HepG2 (cell line): ENCODE data around the gene PHLDB1. TPM values are rescaled to one million over a fixed set of nuclear protein-coding genes. Genes with fewer than 3 reads are reported as not detected.

ENCODE experiments used
- ATAC-seq: fragments of 200-7000 bp; cut with Tn5 transposase; 3 replicates; pipeline ENCODE4 v1.9.1; 2020; ENCODE audit warnings: mild to moderate bottlenecking, moderate library complexity
- BruUV-seq: library from RNA; stranded (reverse); fragments of 400-500 nt; replicated peaks from 2 replicates; lab custom pipeline; 2021; lab: Mats Ljungman, UMichigan
- CTCF ChIA-PET: fragments of 300-600 bp; formaldehyde crosslinking; extraction: SDS; loops from one replicate; lab custom pipeline; 2021; ENCODE audit warnings: low total read pairs, inconsistent platforms, low intra/inter-chr PET ratio; lab: Yijun Ruan, JAX
- POLR2A ChIA-PET: fragments of 350-600 bp; sonication (Branson Sonifier 250); formaldehyde crosslinking; loops from one replicate; lab custom pipeline; 2020; ENCODE audit warnings: antibody characterized with exemption, inconsistent platforms; lab: Yijun Ruan, JAX
- DNase-seq: peaks from one replicate; pipeline ENCODE4 v3.0.0-alpha.2; 2015; ENCODE audit warnings: low spot score
- FAIRE-seq: peaks from 3 replicates; lab custom pipeline; 2011; peaks lifted over from hg19 to GRCh38; lab: Jason Lieb, UNC
- H2AFZ ChIP-seq: one replicate; pipeline ENCODE4 v1.6.1; 2011; ENCODE audit warnings: low read length, inconsistent platforms
- H3K27ac ChIP-seq: fragments of 300-600 bp; 3 replicates; pipeline ENCODE4 v1.8.0; 2011; ENCODE audit warnings: mixed run types, mild to moderate bottlenecking, mixed read lengths, low read length, inconsistent platforms; ENCODE audit not compliant: insufficient read depth; ENCODE audit errors: extremely low read length
- H3K27me3 ChIP-seq, 2 experiments: fragments of 200-600 bp in 1 of 2; 2 replicates in 1 of 2; 3 replicates in 1 of 2; pipeline versions ENCODE4 v1.6.0 to v1.8.0; 2011; ENCODE audit warnings: low read length in 2 of 2, mild to moderate bottlenecking in 2 of 2, moderate library complexity in 2 of 2, inconsistent platforms in 1 of 2; ENCODE audit not compliant: insufficient read depth in 2 of 2, control insufficient read depth in 1 of 2
- H3K36me3 ChIP-seq, 2 experiments: fragments of 200-600 bp in 1 of 2; replicated peaks in 1 of 2; 2 replicates in 1 of 2; 3 replicates in 1 of 2; pipeline versions ENCODE4 v1.5.1 to v1.8.0; 2011; ENCODE audit warnings: low read length in 2 of 2, inconsistent platforms in 1 of 2; ENCODE audit not compliant: insufficient read depth in 2 of 2, control insufficient read depth in 1 of 2
- H3K4me1 ChIP-seq: 2 replicates; pipeline ENCODE4 v1.5.1; 2012; ENCODE audit warnings: low read length, inconsistent platforms; ENCODE audit not compliant: insufficient read depth
- H3K4me2 ChIP-seq: 2 replicates; pipeline ENCODE4 v1.6.0; 2011; ENCODE audit warnings: low read depth, low read length, inconsistent platforms
- H3K4me3 ChIP-seq, 3 experiments: fragments of 200-600 bp in 1 of 3; sonication (generic), shearing (Covaris generic) in 1 of 3; replicated peaks in 1 of 3; 2 replicates each; pipeline ENCODE4 v1.5.1; 2011 to 2016; ENCODE audit warnings: low read length in 3 of 3, inconsistent platforms in 2 of 3, low read depth in 2 of 3, mild to moderate bottlenecking in 2 of 3, control low read depth in 1 of 3, mixed read lengths in 1 of 3; ENCODE audit not compliant: insufficient read depth in 1 of 3
- H3K79me2 ChIP-seq: one replicate; pipeline ENCODE4 v1.6.1; 2011; ENCODE audit warnings: low read length, inconsistent platforms; ENCODE audit not compliant: insufficient read depth
- H3K9ac ChIP-seq: 2 replicates; pipeline ENCODE4 v1.6.0; 2011; ENCODE audit warnings: mild to moderate bottlenecking, low read depth, low read length, inconsistent platforms; ENCODE audit not compliant: insufficient read depth
- H3K9me3 ChIP-seq: 2 replicates; pipeline ENCODE4 v1.5.1; 2012; ENCODE audit warnings: mild to moderate bottlenecking, low read length
- H4K20me1 ChIP-seq: 2 replicates; pipeline ENCODE4 v1.6.0; 2011; ENCODE audit warnings: inconsistent platforms, mild to moderate bottlenecking, low read length, moderate library complexity; ENCODE audit not compliant: insufficient read depth
- MNT ChIP-seq: fragments of 450-650 bp; IDR thresholded peaks from 2 replicates; pipeline ENCODE4 v1.6.1; 2016
- MTA3 ChIP-seq: sonication (generic); formaldehyde crosslinking; IDR thresholded peaks from 2 replicates; pipeline ENCODE4 v1.4.0; 2020; ENCODE audit warnings: missing genetic modification reagents
- PATZ1 ChIP-seq: sonication (generic); formaldehyde crosslinking; IDR thresholded peaks from 2 replicates; pipeline ENCODE4 v1.4.0; 2020; ENCODE audit warnings: missing genetic modification reagents
- PAXIP1 ChIP-seq: sonication (generic); formaldehyde crosslinking; conservative IDR thresholded peaks from 2 replicates; pipeline ENCODE4 v1.4.0; 2020; ENCODE audit warnings: mild to moderate bottlenecking, missing genetic modification reagents, moderate library complexity
- REPIN1 ChIP-seq: sonication (generic); formaldehyde crosslinking; IDR thresholded peaks from 2 replicates; pipeline ENCODE4 v1.8.0; 2022; ENCODE audit warnings: missing genetic modification reagents, low read depth, mild to moderate bottlenecking, borderline replicate concordance
- XRCC5 ChIP-seq: fragments of 200-400 bp; formaldehyde crosslinking; optimal IDR thresholded peaks from 2 replicates; pipeline ENCODE3; 2017; ENCODE audit warnings: mild to moderate bottlenecking, low read length
- ZBTB7B ChIP-seq: sonication (generic); formaldehyde crosslinking; IDR thresholded peaks from 2 replicates; pipeline ENCODE4 v1.4.0; 2020; ENCODE audit warnings: missing genetic modification reagents
- ZNF101 ChIP-seq: sonication (generic); formaldehyde crosslinking; IDR thresholded peaks from 2 replicates; pipeline ENCODE4 v1.4.0; 2020; ENCODE audit warnings: mild to moderate bottlenecking, low read depth, missing genetic modification reagents, borderline replicate concordance
- ZNF234 ChIP-seq: sonication (generic); formaldehyde crosslinking; conservative IDR thresholded peaks from 2 replicates; pipeline ENCODE4 v1.5.1; 2020; ENCODE audit warnings: mild to moderate bottlenecking, missing genetic modification reagents
- ZNF614 ChIP-seq: IDR thresholded peaks from 2 replicates; pipeline ENCODE4 v1.6.1; 2018; ENCODE audit warnings: missing biosample characterization, missing genetic modification reagents, inconsistent platforms, borderline replicate concordance
- ZNF768 ChIP-seq: sonication (generic); formaldehyde crosslinking; IDR thresholded peaks from 2 replicates; pipeline ENCODE4 v1.4.0; 2020; ENCODE audit warnings: missing genetic modification reagents
- WGBS: methylation state at CpG from one replicate; pipeline ENCODE4 v1.1.6; 2017; ENCODE audit warnings: low lambda C conversion rate; 5-methylcytosine and 5-hydroxymethylcytosine counted together
- in situ Hi-C: cut with HindIII; loops from 2 replicates; pipeline ENCODE4 v1.10.0; 2017; ENCODE audit warnings: low pct_unique_long_range_greater_than_20kb; ENCODE audit not compliant: extremely low pct_ligation_motif_present
- intact Hi-C: fragments of 100-400 bp; cut with micrococcal nuclease; formaldehyde crosslinking; loops from one replicate; pipeline ENCODE4 v1.10.0; 2022; ENCODE audit not compliant: unreplicated experiment
- polyA plus RNA-seq, 8 experiments: library from polyadenylated mRNA; depleted of rRNA in 3 of 8; stranded (reverse) in 7 of 8; unstranded in 1 of 8; fragments of >200 nt; fragmentation: Illumina TruSeq in 4 of 8; extraction: Trizol in 4 of 8; gene quantifications; 2 replicates each; pipeline versions ENCODE4 v1.2.1 to v1.2.3, GENCODE V29; 2011 to 2016; ENCODE audit warnings: low read depth in 4 of 8, missing spikeins in 1 of 8, mixed read lengths in 1 of 8; ENCODE audit not compliant: insufficient read depth in 1 of 8
- total RNA-seq, 5 experiments: library from RNA; depleted of rRNA; stranded (reverse); fragments of >200 nt; fragmentation: Illumina TruSeq; extraction: Trizol; gene quantifications; 2 replicates each; pipeline ENCODE4 v1.2.3, GENCODE V29; 2016; ENCODE audit warnings: low read depth in 1 of 5
- TF ChIP-seq, protein P1 (sequence below): sonication (generic); formaldehyde crosslinking; IDR thresholded peaks from 2 replicates; pipeline ENCODE4 v1.4.0; 2020; ENCODE audit warnings: missing genetic modification reagents, borderline replicate concordance

PHLDB1 gene
- total and polyA plus RNA-seq, 2 of the 13 experiments (the other 11 are each of a cell fraction or from before 2014, with no cell fraction given): 13.8 to 14.2 TPM

- Histone ChIP-seq H3K27ac (no peak overlapping the region), H3K9ac (no peak overlapping the region), H3K4me2 (peak overlapping the region; percentile 91), H2AFZ (no peak overlapping the region), H3K79me2 (no peaks in the 10 kb centered on the region), H3K27me3 (peaks cover 0 to 6% of the 10 kb centered on the region in 2 experiments; a peak in 1 of 5 replicates), H3K36me3 (peaks cover 0 to 11% of the 10 kb centered on the region in 2 experiments; a peak in 4 of 5 replicates), H4K20me1 (no peaks in the 10 kb centered on the region), H3K4me3 (peak overlapping the region; percentile 7 to 32 (median 31); a peak in 5 of 6 replicates), H3K9me3 (no peaks in the 10 kb centered on the region), H3K4me1 (peaks cover 39% of the 10 kb centered on the region)
- intact Hi-C loops (loop anchor here (2.0 to 5.0 kb wide), 2 partner anchors 34 to 53 kb away; partner anchors contain the start of gene ARCN1), in situ Hi-C loops (no loop called here)
- ChIA-PET CTCF (no interaction called here), POLR2A (interaction anchor here (1.1 to 6.9 kb wide), 5 partner anchors 8 to 73 kb away, joined by 3 to 83 read pairs (median 6); partner anchors contain the start of gene ARCN1)
- 2% methylated on average over 7 of the region's 7 CpGs for WGBS
- BruUV-seq: no TSS peak
- ATAC-seq: peak; percentile 32
- no peak for DNase-seq
- no peak for FAIRE-seq
- TF ChIP-seq REPIN1 (CRISPR knock-in tag): no peak
- TF ChIP-seq ZBTB7B (CRISPR knock-in tag): 0 out of 2 replicates have a peak, but pooled peaks have one; percentile 28
- TF ChIP-seq XRCC5: peak; percentile 13
- no peak for TF ChIP-seq MTA3 (CRISPR knock-in tag)
- TF ChIP-seq ZNF234: no peak
- no peak for TF ChIP-seq ZNF614 (CRISPR knock-in tag)
- peak; percentile 17; the same call in 1 of the 2 replicates for TF ChIP-seq PAXIP1 (CRISPR knock-in tag)
- TF ChIP-seq ZNF768 (CRISPR knock-in tag): peak; percentile 76
- no peak for TF ChIP-seq MNT
- no peak for TF ChIP-seq ZNF101 (CRISPR knock-in tag)
- TF ChIP-seq, protein P1, sequence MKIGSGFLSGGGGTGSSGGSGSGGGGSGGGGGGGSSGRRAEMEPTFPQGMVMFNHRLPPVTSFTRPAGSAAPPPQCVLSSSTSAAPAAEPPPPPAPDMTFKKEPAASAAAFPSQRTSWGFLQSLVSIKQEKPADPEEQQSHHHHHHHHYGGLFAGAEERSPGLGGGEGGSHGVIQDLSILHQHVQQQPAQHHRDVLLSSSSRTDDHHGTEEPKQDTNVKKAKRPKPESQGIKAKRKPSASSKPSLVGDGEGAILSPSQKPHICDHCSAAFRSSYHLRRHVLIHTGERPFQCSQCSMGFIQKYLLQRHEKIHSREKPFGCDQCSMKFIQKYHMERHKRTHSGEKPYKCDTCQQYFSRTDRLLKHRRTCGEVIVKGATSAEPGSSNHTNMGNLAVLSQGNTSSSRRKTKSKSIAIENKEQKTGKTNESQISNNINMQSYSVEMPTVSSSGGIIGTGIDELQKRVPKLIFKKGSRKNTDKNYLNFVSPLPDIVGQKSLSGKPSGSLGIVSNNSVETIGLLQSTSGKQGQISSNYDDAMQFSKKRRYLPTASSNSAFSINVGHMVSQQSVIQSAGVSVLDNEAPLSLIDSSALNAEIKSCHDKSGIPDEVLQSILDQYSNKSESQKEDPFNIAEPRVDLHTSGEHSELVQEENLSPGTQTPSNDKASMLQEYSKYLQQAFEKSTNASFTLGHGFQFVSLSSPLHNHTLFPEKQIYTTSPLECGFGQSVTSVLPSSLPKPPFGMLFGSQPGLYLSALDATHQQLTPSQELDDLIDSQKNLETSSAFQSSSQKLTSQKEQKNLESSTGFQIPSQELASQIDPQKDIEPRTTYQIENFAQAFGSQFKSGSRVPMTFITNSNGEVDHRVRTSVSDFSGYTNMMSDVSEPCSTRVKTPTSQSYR (CRISPR knock-in tag): peak; percentile 71; the same call in 1 of the 2 replicates
- TF ChIP-seq PATZ1 (CRISPR knock-in tag): peak; percentile 74
These were observed 1.1 kb upstream of the PHLDB1 start for GRCh38 chr11:118606157-118606843.
